GM12872 (cell line): ENCODE measurements around the gene TM4SF5.
A peak's percentile ranks its signal among the peaks of the same experiment; 100 is the strongest.

Experiments used
- CTCF ChIP-seq: IDR thresholded peaks from 3 replicates; pipeline ENCODE4 v1.5.1; 2011; ENCODE audit warnings: low read depth, mild to moderate bottlenecking, low read length, moderate library complexity; ENCODE audit not compliant: insufficient read depth

Gene TM4SF5

GRCh38 chr17:4810696-4811290 is 39.1 kb downstream of the TM4SF5 start:
- TF ChIP-seq CTCF: no peak

DNA sequence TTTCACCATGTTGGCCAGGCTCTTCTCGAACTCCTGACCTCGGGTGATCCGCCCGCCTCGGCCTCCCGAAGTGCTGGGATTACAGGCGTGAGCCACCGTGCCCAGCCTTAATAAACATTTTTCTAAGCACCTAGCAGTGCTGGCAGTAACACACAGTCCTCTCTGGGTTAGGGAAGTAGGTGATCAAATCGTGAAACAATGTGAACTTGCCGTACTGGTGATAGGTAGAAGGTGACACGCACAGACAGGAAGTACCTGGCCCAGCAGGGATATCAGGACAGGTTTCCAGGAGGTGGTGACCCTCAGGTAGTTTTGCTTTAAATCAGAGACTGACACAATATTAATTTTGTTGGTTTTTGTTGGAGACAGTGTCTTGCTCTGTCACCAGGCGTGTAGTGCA is 39.8 kb downstream of the TM4SF5 start:
- TF ChIP-seq CTCF: no peak

DNA sequence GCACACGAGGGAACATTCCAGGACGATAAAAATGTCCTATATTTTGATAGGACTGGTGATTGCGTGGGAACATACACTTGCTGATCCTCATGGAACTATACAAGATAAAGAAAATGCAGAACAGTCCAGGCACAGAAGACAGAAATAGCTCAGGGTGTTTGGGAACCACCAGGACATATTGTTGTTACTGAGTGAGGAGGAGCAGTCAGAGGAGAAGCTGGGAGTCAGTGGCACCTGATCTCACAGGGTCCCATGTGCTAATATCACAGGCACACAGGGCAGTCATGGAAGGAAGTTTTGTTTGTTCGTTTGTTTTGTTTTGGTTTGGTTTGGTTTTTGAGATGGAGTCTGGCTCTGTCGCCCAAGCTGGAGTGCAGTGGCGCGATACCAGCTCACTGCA is 41.0 kb downstream of the TM4SF5 start:
- no peak for TF ChIP-seq CTCF

- peak; percentile 20; the same call in 1 of the 3 replicates for TF ChIP-seq CTCF
These were observed 43.5 kb downstream of the TM4SF5 start for GRCh38 chr17:4815043-4815675.

GRCh38 chr17:4816826-4817225 is 45.1 kb downstream of the TM4SF5 start:
- TF ChIP-seq CTCF: no peak

- TF ChIP-seq CTCF: no peak
These were observed 46.6 kb downstream of the TM4SF5 start for GRCh38 chr17:4818276-4818675.

- no peak for TF ChIP-seq CTCF
These were observed 51.1 kb downstream of the TM4SF5 start for GRCh38 chr17:4822835-4823234.
